ENCODE data around the gene BZW2. TPM values are rescaled to one million over a fixed set of nuclear protein-coding genes. Genes with fewer than 3 reads are reported as not detected.
A peak's percentile ranks its signal among the peaks of the same experiment; 100 is the strongest.

BZW2 gene
- total and polyA plus RNA-seq, 2 of the 13 experiments (the other 11 are each of a cell fraction or from before 2014, with no cell fraction given), result 21.8 to 95.2 TPM

DNA sequence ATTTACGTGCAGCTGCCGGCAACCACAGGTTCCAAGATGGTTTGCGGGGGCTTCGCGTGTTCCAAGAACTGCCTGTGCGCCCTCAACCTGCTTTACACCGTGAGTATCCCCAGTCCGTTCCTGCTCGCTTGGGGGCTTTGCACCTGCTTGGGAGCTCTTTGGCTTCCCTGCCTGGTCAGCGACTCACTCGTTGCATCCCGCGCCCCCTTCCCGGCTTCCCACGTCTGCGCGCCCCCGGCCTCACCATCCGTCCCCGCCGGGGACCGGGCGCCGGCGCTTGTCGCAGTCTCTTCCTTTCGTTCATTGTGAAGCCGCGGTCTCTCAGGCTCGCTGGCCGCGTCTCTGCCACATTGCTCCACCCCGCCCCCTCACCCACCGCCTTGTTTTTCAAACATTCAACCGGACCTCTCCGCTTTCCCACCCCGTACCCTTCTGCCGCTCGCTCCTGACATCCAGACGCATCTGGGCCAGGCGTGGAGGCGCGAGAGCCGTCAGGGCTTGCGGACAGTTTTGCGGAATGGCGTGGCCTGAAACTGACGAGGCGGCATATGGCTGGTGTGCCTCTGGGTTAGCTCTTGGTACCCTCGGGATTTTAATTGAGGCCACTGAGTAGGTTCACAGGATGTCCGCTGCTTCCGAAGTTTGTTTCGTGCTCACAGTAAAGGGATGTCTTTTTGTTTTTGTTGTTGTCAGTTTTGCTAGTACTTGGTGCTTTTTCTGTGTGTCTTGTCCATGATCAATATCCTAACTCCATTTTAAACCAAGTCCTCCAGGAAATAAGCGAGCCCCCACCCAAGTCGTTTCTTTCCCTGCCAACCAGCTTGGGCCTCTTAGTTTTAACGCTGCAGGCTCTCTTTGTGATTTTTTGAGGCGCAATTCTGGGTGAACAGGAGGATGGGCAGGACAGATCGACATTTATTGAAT is 108.2 kb downstream of the BZW2 start (continued):
- TF ChIP-seq, protein P1, sequence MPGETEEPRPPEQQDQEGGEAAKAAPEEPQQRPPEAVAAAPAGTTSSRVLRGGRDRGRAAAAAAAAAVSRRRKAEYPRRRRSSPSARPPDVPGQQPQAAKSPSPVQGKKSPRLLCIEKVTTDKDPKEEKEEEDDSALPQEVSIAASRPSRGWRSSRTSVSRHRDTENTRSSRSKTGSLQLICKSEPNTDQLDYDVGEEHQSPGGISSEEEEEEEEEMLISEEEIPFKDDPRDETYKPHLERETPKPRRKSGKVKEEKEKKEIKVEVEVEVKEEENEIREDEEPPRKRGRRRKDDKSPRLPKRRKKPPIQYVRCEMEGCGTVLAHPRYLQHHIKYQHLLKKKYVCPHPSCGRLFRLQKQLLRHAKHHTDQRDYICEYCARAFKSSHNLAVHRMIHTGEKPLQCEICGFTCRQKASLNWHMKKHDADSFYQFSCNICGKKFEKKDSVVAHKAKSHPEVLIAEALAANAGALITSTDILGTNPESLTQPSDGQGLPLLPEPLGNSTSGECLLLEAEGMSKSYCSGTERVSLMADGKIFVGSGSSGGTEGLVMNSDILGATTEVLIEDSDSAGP (CRISPR knock-in tag; IDR thresholded peaks at IDR 0.05; ENCODE audit: borderline replicate concordance), result peak; percentile 43; the same call in 1 of the 2 replicates
- TF ChIP-seq NAIF1 (CRISPR knock-in tag; IDR thresholded peaks at IDR 0.05; ENCODE audit: borderline replicate concordance), result 0 out of 2 replicates have a peak, but pooled peaks have one; percentile 28
- TF ChIP-seq HDAC6 (IDR thresholded peaks at IDR 0.05; ENCODE audit: low read depth, low read length), result peak; percentile 70; the same call in 1 of the 2 replicates
- 0 out of 2 replicates have a peak, but pooled peaks have one; percentile 14 for TF ChIP-seq NRL (CRISPR knock-in tag; IDR thresholded peaks at IDR 0.05; ENCODE audit: borderline replicate concordance)
- TF ChIP-seq MTF2 (CRISPR knock-in tag; IDR thresholded peaks at IDR 0.05; ENCODE audit: borderline replicate concordance), result peak; percentile 61; the same call in 1 of the 2 replicates
- TF ChIP-seq ZNF430 (CRISPR knock-in tag; IDR thresholded peaks at IDR 0.05), result 0 out of 2 replicates have a peak, but pooled peaks have one; percentile 12
- TF ChIP-seq ZNF816 (CRISPR knock-in tag; IDR thresholded peaks at IDR 0.05; ENCODE audit: borderline replicate concordance), result 0 out of 2 replicates have a peak, but pooled peaks have one; percentile 46
- TF ChIP-seq HES4 (CRISPR knock-in tag; IDR thresholded peaks at IDR 0.05; ENCODE audit: borderline replicate concordance), result no peak; the same call in 1 of the 2 replicates
- no peak; the same call in 1 of the 2 replicates for TF ChIP-seq PHF21A (CRISPR knock-in tag; IDR thresholded peaks at IDR 0.05)
- TF ChIP-seq, protein P2, sequence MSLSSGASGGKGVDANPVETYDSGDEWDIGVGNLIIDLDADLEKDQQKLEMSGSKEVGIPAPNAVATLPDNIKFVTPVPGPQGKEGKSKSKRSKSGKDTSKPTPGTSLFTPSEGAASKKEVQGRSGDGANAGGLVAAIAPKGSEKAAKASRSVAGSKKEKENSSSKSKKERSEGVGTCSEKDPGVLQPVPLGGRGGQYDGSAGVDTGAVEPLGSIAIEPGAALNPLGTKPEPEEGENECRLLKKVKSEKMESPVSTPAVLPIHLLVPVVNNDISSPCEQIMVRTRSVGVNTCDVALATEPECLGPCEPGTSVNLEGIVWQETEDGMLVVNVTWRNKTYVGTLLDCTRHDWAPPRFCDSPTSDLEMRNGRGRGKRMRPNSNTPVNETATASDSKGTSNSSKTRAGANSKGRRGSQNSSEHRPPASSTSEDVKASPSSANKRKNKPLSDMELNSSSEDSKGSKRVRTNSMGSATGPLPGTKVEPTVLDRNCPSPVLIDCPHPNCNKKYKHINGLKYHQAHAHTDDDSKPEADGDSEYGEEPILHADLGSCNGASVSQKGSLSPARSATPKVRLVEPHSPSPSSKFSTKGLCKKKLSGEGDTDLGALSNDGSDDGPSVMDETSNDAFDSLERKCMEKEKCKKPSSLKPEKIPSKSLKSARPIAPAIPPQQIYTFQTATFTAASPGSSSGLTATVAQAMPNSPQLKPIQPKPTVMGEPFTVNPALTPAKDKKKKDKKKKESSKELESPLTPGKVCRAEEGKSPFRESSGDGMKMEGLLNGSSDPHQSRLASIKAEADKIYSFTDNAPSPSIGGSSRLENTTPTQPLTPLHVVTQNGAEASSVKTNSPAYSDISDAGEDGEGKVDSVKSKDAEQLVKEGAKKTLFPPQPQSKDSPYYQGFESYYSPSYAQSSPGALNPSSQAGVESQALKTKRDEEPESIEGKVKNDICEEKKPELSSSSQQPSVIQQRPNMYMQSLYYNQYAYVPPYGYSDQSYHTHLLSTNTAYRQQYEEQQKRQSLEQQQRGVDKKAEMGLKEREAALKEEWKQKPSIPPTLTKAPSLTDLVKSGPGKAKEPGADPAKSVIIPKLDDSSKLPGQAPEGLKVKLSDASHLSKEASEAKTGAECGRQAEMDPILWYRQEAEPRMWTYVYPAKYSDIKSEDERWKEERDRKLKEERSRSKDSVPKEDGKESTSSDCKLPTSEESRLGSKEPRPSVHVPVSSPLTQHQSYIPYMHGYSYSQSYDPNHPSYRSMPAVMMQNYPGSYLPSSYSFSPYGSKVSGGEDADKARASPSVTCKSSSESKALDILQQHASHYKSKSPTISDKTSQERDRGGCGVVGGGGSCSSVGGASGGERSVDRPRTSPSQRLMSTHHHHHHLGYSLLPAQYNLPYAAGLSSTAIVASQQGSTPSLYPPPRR (CRISPR knock-in tag; IDR thresholded peaks at IDR 0.05; ENCODE audit: borderline replicate concordance), result peak; percentile 18; the same call in 1 of the 2 replicates
- no peak for TF ChIP-seq MATR3 (CRISPR knock-in tag; IDR thresholded peaks at IDR 0.05)
- TF ChIP-seq, protein P3, sequence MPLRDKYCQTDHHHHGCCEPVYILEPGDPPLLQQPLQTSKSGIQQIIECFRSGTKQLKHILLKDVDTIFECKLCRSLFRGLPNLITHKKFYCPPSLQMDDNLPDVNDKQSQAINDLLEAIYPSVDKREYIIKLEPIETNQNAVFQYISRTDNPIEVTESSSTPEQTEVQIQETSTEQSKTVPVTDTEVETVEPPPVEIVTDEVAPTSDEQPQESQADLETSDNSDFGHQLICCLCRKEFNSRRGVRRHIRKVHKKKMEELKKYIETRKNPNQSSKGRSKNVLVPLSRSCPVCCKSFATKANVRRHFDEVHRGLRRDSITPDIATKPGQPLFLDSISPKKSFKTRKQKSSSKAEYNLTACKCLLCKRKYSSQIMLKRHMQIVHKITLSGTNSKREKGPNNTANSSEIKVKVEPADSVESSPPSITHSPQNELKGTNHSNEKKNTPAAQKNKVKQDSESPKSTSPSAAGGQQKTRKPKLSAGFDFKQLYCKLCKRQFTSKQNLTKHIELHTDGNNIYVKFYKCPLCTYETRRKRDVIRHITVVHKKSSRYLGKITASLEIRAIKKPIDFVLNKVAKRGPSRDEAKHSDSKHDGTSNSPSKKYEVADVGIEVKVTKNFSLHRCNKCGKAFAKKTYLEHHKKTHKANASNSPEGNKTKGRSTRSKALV (CRISPR knock-in tag; IDR thresholded peaks at IDR 0.05), result peak; percentile 94
- 0 out of 2 replicates have a peak, but pooled peaks have one; percentile 11 for TF ChIP-seq TOPORS (CRISPR knock-in tag; IDR thresholded peaks at IDR 0.05)
- TF ChIP-seq, protein P4, sequence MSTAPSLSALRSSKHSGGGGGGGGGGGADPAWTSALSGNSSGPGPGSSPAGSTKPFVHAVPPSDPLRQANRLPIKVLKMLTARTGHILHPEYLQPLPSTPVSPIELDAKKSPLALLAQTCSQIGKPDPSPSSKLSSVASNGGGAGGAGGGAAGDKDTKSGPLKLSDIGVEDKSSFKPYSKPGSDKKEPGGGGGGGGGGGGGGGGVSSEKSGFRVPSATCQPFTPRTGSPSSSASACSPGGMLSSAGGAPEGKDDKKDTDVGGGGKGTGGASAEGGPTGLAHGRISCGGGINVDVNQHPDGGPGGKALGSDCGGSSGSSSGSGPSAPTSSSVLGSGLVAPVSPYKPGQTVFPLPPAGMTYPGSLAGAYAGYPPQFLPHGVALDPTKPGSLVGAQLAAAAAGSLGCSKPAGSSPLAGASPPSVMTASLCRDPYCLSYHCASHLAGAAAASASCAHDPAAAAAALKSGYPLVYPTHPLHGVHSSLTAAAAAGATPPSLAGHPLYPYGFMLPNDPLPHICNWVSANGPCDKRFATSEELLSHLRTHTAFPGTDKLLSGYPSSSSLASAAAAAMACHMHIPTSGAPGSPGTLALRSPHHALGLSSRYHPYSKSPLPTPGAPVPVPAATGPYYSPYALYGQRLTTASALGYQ (CRISPR knock-in tag; IDR thresholded peaks at IDR 0.05), result no peak
- 0 out of 2 replicates have a peak, but pooled peaks have one; percentile 28 for TF ChIP-seq ZNF333 (CRISPR knock-in tag; IDR thresholded peaks at IDR 0.05; ENCODE audit: borderline replicate concordance)
- TF ChIP-seq PHF8 (CRISPR knock-in tag; IDR thresholded peaks at IDR 0.05), result peak; percentile 45; the same call in 1 of the 2 replicates
